Keratinocyte (primary cell): ENCODE data around the gene ASB15.

Source experiments
- EZH2 ChIP-seq: IDR thresholded peaks from one replicate; pipeline ENCODE4 v1.6.1; 2012; ENCODE audit warnings: inconsistent platforms, mild to moderate bottlenecking, low read length, moderate library complexity
- TF ChIP-seq, protein P1 (sequence below), 3 experiments: IDR thresholded peaks in 1 of 3; conservative IDR thresholded peaks in 1 of 3; optimal IDR thresholded peaks in 1 of 3; 2 replicates in 2 of 3; 3 replicates in 1 of 3; pipeline versions ENCODE3 to v1.5.1; 2011; ENCODE audit warnings: low read length in 3 of 3, mild to moderate bottlenecking in 3 of 3, moderate library complexity in 2 of 3, control low read depth in 1 of 3, inconsistent platforms in 1 of 3; ENCODE audit not compliant: insufficient read depth in 2 of 3; ENCODE audit errors: extremely low read depth in 1 of 3

DNA sequence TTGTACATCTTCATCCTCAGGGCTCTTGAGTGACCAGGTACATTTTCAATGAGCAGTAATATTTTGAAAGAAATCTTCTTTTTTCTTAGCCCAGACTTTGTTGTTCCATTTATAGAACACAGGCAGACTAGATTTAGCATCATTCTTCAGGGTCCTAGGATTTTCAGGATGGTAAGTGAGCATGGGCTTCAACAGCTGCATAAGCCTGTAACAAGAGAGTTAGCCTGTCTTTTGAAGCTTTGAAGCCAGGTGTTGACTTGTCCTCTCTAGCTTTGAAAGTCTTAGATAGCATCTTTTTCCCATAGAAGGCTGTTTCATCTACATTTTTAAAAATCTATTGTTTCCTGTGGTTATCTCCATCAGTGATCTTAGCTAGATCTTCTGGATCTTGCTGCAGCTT, 39.5 kb upstream of the ASB15 start:
- TF ChIP-seq, protein P1, sequence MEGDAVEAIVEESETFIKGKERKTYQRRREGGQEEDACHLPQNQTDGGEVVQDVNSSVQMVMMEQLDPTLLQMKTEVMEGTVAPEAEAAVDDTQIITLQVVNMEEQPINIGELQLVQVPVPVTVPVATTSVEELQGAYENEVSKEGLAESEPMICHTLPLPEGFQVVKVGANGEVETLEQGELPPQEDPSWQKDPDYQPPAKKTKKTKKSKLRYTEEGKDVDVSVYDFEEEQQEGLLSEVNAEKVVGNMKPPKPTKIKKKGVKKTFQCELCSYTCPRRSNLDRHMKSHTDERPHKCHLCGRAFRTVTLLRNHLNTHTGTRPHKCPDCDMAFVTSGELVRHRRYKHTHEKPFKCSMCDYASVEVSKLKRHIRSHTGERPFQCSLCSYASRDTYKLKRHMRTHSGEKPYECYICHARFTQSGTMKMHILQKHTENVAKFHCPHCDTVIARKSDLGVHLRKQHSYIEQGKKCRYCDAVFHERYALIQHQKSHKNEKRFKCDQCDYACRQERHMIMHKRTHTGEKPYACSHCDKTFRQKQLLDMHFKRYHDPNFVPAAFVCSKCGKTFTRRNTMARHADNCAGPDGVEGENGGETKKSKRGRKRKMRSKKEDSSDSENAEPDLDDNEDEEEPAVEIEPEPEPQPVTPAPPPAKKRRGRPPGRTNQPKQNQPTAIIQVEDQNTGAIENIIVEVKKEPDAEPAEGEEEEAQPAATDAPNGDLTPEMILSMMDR (optimal IDR thresholded peaks at IDR 0.05 in 1 of 3, IDR thresholded peaks at IDR 0.05 in 1 of 3, conservative IDR thresholded peaks at IDR 0.05 in 1 of 3; ENCODE audit: extremely low read depth in 1 of 3, insufficient read depth in 2 of 3, low read length in 3 of 3) = no peak
- TF ChIP-seq EZH2 = no peak
